T-helper 1 cell treated with Interleukin-12 subunit alpha and Interleukin-12 subunit beta and Interleukin-4 antibody, amounts not matched to agents 30 ng/mL and 1 ng/mL, for 36 hours (primary cell): Measurements from ENCODE around the gene SND1. TPM values are rescaled to one million over a fixed set of nuclear protein-coding genes. Genes with fewer than 3 reads are reported as not detected.

Experiments
- intact Hi-C: fragments of 100-400 bp; cut with micrococcal nuclease; formaldehyde crosslinking; loops from one replicate; pipeline ENCODE4 v1.15.1; 2024
- total RNA-seq: library from RNA; stranded (reverse); gene quantifications from 2 replicates; pipeline ENCODE4 v1.2.3, GENCODE V29; 2022

Gene SND1
- total RNA-seq, 1 donor from 2014 or later, result 250 TPM

DNA sequence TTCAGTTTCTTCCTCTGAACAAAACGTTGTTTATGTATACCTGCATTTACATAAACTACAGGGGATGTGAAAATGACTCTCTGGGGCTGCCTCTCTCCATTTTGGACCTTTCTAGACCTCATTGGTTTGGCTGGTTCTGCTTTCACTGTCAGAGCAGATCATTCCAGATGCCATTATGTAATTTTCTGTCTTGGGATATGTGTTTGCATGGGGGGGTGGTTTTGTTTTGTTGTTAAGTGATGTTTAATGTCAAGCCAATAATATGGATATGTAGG is 206.9 kb downstream of the SND1 start:
- intact Hi-C loops, result loop anchor here (5.0 kb wide), 1 partner anchor 248 kb away; no protein-coding TSS in a partner anchor

DNA sequence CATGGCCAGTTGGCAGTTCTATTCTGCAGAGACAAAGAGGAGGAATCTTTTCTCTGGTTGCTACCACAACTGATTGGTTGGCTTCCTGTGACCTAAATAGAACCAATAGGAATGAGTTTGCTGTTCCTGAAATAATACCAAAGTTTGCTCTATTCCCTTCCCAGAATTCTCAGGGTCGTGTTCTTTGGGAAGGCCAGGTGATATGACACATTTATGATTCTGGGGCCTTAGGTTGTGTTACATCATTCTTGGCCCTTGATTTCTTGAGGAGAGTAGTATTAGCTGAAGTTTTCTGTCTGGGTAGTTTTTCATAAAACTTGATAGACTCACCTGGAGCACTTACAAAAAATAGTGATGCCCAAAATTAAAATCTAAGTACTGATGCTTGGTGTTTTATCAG is 207.3 kb downstream of the SND1 start:
- intact Hi-C loops, result loop anchor here (5.0 kb wide), 1 partner anchor 248 kb away; no protein-coding TSS in a partner anchor

DNA sequence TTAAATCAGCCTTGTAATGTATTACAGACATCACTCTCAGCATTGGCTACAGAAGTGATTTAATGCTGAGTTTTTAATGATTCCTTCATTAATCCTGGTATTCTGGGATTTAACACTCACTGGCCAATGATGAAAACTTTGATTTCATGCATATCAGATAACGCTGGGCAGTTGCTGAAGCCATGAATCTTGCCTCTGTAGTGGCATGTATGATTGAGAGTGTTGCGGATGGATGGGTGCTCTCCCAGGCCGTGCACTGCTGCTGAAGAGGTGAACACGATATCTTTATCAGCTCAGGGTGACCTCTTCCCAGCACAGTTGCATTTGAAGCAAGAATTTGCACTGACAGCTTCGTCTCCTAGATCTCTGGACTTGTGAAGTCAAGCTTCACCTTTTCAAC is 210.5 kb downstream of the SND1 start:
- intact Hi-C loops, result no loop called here

DNA sequence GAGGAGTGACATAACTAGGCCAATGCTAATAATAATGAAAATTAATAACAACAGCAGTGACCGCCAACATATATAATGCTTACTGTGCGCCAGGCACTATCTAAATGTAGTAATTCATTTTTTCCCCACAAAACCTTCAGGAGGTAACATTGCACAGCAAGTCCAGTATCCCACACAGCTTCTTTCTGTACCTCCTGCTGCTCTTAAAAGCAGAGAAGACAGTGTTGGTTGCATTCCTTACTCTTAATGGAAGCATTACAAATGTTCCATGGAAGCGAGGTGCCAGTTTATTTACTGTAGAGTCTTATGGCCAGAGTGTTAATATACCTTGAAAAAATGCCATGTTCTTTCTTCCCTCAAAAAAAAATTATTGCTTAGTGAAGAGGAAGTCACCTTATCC is 211.1 kb downstream of the SND1 start:
- intact Hi-C loops, result no loop called here

DNA sequence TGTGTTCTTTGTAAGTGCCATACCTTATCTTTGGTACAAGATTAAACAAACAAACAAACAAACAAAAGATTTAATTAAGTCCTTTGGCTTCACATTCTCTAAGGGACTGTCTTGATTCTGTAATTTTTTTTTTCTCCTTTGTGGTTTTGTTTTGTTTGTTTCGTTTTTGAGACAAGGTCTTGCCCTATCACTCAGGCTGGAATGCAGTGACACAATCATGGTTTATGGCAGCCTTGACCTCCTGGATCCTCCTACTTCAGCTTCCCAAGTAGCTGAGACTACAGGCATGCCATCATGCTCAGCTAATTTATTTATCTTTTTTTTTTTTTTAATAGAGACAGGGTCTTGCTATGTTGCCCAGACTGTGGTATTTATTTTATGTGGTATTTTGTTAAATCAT is 213.5 kb downstream of the SND1 start:
- intact Hi-C loops, result loop anchor here (1.0 kb wide), 1 partner anchor 9 kb away; no protein-coding TSS in a partner anchor

DNA sequence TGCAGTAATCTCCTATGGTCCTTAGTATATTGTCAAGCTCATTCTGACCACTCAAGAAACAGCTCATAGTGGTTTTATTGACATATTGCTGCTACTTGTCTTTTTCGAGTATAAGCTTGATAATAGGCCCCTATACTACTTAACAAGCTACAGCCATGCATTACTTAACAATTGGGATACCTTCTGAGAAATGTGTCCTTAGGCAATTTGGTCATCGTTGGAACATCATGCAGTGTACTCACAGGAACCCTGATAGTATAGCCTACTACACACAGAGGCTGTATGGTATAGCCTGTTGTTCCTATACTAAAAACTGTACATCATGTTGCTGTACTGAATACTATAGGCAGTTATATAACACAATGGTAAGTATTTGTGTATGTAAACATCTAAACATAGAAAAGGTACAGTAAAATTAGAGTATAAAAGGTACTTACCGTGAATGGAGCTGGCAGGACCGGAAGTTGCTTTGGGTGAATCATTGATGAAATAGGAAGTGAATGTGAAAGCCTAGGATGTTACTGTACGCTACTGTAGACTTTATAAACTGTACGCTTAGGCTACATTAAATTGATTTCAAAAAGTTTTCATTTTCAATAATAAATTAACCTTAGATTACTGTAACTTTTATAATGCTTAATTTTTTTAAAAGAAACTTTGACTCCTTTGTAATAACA is 218.4 kb downstream of the SND1 start:
- intact Hi-C loops, result loop anchor here (5.0 kb wide), 1 partner anchor 163 kb away; no protein-coding TSS in a partner anchor

DNA sequence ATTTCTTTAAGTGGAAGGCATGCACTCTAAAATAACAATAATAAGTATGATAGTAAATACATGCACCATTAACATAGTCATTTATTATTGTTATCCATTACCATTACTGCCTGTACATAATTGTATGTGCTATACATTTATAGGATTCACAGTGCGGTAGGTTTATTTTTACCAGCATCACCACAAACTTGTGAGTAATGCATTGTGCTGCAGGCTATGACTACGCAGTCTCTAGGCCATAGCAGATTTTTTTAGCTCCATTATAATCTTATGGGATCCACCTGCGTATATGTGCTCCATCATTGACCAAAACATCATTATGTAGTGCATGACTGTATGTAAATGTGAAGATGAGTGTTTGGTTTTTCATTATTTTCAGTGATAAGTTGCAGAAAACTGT is 219.2 kb downstream of the SND1 start:
- intact Hi-C loops, result loop anchor here (5.0 kb wide), 1 partner anchor 164 kb away; no protein-coding TSS in a partner anchor

DNA sequence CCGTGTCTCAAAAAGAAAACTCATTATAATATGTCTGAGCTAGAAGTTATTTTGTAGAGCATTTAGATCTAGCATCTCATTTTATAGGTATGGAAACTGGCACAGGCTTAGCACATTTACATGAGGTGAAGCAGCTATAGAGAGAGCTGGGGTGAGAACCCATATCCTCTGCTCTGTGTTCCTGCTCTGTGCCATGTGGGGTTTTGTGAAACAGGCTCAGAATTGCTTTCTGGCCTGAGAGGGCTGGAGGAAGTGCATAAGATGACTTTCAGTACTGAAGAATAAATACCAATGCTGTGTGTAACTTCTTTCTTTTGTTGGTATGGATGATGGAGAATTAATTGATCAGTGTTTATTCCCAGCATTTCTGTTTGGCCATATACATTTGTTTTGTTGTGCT is 220.1 kb downstream of the SND1 start:
- intact Hi-C loops, result loop anchor here (5.0 kb wide), 1 partner anchor 165 kb away; no protein-coding TSS in a partner anchor

DNA sequence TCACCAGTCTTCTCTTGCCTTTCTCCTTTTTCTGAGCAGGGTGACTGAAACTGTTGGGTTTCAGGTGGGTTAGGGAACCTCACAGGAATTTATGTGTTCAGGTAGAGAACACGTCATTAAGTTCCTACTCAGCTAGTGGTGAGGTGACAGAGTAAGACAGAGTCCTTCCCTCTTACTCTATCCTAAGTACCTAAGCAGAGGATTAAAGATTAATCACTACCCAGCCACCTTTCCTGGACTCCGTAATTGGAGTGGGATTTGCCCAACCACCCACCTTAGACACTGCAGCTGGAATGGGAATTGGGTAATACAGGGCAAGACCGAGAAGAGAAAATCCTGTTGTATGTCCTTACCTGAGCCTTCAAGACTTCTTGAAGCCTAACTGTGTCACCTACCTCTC is 221.2 kb downstream of the SND1 start:
- intact Hi-C loops, result loop anchor here (5.0 kb wide), 1 partner anchor 166 kb away; no protein-coding TSS in a partner anchor

DNA sequence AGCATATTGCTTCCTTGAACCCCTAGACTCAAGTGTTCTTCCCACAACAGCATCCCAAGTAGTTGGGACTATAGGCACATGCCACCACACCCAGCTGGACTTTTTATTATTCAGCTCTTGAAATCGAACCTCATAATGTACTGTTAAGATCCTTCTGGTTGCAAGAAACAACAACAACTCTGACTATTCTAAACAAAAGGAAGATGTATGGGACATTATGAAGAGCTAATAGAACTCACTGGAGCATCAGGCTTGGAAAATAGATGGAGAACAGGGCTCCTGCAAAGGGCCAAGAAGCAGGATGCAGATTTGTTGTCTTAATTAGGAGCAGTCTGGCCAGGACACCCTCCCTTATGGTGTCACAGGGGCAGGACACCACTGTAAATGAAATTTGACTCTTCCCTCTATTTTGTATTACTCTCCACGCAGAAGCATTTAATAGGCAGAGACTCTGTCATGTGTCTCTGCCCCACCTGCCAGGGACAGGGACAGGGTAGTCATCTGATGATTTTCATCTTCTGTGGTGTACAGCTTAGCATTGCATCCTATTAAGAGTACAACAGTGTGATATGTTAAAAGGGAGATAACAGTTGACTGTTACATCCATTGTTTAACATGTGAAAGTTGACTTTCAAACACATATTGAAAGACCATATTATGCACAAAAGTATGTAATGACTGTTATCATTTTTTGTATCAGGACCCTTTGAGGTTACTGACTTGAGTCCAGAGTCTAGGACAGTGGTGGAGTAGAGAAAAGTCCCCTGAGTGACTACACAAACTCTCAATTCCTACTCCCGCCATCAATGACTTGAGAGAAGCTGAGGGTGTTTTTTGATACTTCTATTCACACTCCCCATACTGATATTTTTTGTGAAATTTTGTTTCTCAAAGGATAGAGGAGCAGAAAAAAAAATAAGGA is 222.0 kb downstream of the SND1 start:
- intact Hi-C loops, result loop anchor here (5.0 kb wide), 1 partner anchor 167 kb away; no protein-coding TSS in a partner anchor

DNA sequence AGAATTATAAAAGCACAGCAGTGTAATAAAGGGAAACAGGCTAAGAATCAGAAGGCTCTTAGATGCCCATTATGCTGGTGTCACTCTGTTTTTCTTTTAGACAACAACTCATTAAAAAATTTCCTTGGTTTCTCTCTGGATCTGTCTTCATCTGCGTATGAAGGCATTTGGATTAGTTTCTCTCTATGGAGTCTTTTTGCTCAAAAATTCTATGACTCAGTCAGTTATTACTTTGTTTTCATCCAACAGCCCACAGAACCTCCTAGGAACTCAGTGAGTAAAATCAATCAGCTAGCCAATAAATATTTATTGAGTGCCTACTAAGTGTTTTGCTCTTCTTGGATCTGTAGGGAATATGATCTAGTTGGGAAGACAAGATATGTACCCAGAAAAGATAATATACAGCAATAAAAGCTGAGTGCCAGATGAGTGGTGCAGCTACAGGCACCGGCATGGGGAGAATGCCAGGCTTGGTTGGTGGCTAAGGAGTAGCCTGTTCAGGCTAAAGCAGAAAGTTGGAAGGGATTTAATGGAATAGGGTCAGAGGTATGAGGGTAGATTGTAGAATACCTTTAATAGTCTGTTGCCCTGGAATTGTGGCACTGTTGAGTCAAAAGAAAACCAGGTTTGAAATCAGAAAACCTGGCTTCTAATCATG is 223.1 kb downstream of the SND1 start:
- intact Hi-C loops, result loop anchor here (5.0 kb wide), 1 partner anchor 168 kb away; no protein-coding TSS in a partner anchor

DNA sequence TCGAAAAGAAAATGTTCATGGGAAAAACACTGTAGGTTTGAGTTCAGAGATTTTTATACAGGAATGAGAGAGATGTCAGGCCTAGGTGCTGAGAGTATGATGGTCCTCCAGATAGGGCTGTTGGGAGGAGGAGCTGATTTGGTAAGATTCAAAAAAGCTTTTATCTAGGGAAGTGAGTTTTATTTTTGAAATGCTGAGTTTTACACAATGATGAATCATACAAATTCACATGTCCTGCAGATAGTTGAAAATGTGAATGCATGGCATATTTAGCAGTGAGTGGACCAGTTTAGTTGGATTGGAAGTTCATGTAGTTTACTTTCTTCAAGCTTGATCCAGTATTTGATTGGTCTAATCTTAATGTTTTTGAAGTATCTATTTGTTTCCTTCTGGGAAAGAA is 224.4 kb downstream of the SND1 start:
- intact Hi-C loops, result no loop called here

DNA sequence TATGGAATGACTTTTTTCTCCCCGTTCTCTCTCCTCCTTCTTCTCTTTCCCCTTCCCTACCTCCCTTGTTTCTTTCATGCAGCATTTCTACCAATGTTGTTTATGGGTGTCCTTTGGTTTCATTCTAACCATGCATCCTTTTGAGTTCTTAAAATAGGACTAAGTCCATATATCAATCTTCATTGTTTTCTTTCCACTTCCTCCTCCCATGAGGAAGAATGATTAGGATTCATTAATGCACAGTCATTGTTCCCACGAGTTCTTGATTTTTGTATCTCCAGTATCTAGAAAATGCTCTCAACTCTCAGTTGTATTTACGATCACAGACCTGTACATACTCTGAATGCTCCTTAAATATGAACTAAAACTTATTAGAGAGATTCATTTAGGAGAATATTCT is 226.0 kb downstream of the SND1 start:
- intact Hi-C loops, result no loop called here

DNA sequence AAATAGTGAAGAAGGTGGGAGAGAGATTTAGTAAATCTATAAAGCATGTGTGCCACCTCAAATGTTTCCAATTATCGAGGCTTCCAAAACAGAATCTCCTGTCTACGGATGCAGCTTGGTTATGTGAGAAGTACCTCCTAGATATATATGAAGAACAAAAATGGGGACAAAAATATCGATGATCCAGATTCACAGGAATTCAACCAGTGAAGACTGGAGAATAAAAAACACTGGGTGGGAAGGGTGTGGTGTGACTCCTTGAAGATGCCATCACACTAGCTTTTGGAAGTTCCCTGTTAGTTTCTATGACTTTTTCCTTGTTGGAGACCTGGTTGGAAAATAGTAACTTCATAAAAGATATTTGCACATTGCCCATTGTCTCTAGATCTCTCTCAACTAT is 226.8 kb downstream of the SND1 start:
- intact Hi-C loops, result no loop called here

DNA sequence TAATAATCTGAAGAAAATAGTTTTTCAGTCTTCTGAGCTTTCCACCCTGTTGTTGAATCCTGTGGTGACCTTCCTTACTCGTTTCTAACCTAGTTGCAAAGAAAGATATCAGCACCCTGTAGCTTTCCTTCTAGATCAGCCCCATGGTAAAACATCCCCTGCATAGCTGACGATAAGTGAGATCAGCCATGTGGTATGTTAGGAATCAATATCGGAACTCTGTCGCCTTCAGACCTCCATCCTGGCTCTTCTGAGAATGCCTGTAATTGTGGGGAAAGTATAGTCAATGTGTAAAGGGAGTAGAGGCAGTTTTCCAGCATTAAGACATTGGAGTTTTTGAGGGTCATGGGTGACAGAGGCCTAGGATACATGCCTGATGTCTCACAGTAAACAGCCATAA is 227.4 kb downstream of the SND1 start:
- intact Hi-C loops, result no loop called here

DNA sequence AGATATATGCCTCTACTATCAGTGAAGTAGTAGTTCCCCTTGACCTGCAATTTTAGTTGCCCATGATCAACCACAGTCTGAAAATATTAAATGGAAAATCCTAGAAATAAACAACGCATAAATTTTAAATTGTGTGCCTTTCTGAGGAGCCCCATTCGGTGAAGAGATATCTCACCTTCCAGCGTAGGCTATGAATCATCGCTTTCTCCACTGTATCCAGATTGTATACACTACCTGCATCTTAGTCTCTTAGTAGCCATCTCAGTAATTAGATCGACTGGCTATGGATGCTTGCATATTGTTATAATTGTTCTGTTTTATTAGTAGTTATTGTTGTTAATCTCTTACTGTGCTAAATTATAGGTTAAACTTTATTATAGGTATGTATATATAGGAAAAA is 227.9 kb downstream of the SND1 start:
- intact Hi-C loops, result no loop called here

DNA sequence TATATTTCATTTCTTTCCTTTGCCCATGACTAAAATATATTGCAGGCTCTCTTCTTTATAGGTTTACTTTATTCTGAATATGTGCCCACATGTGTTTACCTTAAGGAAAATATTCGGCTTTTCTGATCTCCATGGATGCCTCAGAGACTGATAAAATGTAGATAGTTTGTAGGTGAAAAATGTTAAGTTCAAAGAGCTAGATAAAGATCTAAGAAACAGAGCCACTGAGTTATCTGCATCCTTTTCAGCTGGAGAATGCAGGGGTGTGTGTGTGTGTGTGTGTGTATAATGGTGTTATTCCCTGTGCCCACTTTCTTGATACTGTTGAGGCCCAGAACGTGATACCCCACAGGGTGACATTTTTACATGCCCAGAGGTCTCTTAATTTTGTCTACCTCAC is 228.5 kb downstream of the SND1 start:
- intact Hi-C loops, result no loop called here

DNA sequence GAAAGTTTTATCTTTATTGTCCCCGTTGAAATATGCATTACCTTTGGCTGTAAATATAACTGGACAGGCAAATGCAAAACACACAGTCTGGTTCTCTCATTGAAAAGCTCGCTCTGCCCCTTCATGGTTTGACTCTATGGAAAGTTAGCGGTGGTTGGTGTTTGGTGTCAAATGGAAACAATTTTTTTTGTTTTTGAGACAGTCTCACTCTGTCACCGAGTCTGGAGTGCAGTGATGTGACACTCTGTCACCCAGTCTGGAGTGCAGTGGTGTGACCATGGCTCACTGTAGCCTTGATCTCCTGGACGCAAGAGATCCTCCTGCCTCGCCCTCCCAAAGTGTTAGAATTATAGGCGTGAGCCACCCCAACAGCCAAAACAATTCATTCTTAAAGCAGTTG is 229.6 kb downstream of the SND1 start:
- intact Hi-C loops, result no loop called here

DNA sequence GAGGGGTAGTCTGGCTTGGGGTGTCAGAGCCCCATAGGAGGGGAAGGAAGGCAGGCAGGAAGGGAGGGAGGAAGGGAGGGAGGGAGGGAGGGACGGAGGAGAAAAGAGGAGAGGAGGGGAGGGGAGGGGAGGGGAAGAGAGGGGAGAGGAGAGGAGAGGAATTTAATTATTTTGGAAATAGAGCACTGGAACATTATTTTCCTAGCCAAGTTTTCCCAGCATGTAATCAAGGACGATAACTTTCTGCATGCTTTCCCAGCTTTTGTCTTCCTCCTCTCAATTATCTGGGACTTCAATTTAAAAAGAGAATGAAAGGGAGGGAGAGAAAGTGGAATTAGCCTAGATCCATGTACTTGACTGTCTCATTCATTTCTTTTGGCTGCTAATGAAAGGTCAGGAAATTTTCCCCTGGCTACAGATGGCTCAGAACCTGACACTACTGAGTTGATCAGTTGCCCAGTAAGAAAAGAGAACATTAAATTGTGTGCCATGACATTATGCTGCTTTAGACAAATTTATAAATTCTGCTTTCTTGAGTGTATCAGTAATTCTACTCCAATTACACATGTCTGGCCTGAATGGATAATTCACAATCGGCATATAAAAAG is 230.4 kb downstream of the SND1 start:
- intact Hi-C loops, result no loop called here

DNA sequence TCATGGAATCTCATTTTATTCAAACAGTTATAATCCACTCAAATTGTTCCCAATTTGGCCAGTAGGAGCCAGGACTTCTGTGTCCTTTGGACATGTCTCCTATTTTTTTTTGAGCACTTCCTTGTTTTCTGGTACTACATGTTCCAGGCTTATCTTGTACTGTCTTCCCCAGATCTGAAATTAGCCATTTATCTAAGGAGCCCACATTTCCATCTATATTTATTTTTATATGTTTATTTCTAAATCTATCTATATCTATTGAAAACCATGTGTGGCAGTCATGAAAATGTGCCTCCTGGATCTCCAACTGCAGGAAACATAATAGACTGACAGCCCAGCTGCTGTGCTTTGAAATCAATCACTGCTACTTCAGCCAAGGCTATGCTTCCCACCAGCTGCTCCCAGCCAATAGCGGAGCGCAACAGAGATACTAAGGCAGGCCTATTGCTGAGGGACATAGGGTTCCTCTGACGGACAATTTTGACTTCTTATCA is 232.1 kb downstream of the SND1 start:
- intact Hi-C loops, result no loop called here

DNA sequence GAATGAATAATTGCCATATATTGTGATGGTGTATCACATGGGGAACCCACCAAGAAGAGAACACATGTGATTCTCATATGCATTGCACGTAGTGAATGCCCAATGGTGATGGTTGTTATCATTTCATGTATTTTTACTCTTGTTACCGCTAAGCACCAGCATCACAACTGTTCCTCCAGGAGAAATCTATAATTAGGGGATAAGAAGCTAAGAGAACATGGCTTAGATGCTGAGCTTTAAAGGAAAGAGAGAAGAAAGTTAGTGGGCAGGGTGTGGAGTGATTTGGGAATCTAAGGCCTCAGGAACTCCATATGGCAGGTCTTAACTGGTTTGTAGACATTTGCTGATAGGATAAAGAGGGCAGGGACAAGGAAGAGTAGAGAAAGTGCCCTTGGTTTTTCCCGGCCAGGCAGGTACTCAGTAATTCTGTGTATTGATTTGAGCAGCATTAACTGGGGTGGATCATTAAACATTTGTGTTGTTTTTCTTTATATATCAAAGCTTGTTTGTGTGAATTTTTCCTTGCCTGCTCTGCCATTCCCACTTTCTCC is 233.3 kb downstream of the SND1 start:
- intact Hi-C loops, result no loop called here
